CD4-positive, alpha-beta T cell treated with Interleukin-21 for 1 hour (primary cell): ENCODE data around the gene LIPT2.

Source experiments
- DNase-seq: peaks from one replicate; pipeline ENCODE4 v3.0.0-alpha.2; 2020

The LIPT2 gene

DNA sequence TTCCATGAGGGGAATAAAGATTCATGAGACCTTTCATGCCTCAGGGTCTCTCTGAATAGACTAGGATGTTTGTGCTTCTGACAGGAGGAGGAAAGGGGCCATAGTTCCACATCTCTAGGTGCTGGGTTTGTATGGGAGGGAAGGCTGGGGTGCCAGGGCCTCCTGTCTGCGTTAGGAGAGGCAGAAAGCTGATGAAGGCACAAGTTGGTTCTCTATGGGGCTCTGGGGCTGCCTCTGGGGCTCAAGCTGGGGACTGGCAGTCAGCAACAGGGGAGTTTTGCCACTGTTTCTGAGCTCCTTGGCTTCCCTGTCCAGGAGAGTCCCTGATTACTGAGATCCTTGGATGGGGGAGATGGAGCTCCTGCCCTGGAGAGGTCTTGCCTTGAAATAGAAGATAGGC is 30.3 kb downstream of the LIPT2 start:
- no peak for DNase-seq

DNA sequence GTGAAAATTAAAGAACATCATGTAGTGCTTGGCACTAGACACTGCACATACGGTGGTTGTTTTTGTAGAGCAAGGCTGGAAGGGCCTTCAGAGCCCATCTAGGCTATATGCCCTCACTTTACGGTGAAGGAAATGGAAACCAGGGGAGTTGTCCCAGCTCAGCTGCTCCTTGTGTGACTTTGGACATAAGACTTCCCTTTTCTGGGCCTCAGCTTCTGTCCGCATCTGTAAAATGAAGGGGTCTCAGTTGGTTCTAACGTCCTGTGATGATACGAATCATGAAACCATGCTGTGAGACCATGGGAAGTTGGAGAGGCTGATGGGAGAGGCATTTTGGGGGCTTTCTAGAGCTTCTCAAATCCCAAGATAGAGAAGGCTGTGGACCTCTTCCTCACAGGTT is 30.9 kb downstream of the LIPT2 start:
- DNase-seq, result no peak

DNA sequence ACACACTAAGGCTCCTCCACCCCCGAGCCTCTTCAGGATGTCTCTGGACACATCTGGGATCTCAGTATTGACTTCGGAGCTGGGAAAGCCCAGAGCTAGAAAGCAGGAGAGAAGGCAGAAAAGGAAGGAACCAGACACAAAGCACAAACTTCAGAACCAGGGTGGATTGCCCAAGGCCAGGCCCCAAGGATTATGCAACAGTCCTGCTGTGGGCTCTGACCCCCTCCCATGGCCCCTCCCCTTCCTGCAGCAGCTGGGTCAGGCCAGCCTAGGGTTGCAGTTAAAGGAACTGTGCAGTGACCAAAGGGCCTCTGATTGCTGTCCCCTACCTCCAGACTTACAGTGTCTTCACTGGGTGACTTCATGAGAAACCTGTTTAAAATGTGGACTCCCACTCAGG is 31.5 kb downstream of the LIPT2 start:
- peak; percentile 10 for DNase-seq

DNA sequence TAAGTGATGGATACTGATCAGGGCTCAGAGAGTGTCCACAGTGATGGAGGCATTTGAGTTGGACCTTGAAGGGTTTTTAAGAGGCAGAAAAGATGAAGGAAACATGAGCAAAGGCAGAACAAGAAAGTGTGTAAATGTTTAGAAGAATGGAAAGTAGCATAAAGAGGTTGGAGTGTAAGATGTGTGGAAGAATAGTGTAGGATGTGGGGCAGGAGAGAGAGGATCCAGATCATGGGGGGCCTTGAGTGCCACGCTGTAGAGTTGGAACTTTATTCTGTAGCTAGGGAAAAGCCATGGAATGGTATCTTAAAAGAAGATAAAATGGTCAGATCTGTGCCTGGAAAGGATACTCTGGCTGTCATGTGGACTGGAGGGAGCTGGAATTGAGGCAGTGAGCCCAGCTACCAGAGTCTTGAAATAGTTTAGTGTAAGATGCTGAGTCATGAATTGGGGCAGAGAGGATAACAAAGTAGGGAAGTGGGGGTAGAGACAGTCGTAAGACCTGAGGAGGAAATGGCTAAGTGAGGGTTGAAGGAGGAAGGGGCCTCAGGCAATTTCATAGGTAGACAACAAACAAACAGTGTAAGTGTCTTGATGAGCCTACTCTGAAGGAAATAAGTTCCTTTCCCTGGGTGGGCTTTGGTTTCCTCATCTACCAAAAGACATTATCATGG is 32.9 kb downstream of the LIPT2 start:
- no peak for DNase-seq

DNA sequence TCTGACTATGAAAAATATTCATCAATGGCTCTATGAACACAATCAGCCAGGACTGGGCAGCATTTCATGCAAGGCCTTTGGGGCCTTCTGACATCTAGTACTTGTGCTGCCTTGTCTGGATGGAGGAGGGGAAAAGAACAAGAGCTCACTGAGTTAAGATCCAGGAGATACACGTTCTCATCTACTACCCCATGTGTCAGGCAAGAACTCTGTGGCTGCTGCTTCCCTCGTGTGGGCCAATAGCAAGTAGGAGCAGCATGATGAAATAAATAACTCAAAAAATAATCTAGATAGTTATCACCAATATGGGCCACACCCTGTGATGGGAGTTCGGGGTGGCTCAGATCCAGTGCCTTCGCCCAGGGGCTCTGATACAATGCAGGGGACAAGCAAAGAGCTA is 33.5 kb downstream of the LIPT2 start:
- DNase-seq, result no peak

DNA sequence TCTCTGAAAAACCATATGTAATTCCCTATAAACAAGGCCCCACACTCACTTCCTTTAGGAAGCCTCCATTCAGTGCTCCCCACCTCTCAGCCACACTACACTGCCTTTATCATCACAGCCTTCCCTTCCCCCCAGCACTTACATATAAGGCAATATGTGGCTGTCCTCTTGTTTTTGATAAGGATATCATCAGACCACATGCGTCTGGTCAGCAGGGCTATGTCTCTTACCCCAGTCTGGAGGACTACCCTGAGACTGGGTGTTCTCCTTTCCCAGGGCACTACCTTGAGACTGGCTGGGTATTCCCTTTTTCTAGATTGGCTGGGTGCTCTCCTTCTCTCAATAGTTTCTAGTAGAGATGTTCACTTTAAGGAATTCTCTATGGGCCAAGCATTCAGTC is 33.9 kb downstream of the LIPT2 start:
- DNase-seq, result no peak

DNA sequence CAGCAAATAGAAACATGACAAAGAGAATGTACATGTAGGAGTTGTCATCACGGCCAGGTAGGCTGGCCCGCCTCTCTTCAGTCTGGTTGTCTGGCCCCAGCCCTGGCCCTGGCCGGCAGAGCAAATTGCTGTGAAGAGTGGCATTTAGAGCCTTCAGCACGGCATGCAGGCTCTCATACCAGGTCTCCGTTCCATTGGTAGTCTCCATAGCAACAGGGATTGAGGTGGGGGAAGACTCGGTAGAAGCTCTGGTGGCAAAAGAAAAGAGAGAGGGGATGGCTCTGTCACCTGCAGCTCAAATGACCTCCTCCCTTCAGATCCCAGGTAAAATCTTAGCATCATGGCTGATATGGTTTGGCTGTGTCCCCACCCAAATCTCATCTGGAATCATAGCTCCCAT is 36.2 kb downstream of the LIPT2 start:
- DNase-seq, result no peak

DNA sequence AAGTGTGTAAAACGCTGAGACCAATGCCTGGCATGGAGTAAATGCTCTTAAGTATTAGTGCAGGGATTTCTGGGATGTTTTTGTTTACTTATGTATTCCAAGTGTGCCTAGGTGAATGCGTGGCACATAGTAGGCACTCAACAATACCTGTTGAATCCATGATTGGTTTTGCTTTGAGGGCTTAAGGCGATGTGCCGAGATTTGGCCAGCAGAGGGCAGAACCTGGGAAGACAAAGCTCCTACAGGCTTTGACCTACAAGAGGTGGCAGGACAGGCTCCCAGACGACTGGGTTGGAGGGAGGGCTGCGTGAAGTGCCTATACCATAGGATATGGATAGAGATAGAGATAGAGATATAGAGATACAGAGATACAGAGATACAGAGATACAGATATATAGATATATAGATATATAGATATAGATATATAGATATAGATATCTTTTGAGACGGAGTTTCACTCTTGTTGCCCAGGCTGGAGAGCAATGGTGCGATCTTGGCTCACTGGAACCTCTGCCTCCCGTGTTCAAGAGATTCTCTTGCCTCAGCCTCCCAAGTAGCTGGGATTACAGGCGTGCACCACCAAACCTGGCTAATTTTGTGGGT is 40.0 kb downstream of the LIPT2 start:
- DNase-seq, result peak; percentile 59

DNA sequence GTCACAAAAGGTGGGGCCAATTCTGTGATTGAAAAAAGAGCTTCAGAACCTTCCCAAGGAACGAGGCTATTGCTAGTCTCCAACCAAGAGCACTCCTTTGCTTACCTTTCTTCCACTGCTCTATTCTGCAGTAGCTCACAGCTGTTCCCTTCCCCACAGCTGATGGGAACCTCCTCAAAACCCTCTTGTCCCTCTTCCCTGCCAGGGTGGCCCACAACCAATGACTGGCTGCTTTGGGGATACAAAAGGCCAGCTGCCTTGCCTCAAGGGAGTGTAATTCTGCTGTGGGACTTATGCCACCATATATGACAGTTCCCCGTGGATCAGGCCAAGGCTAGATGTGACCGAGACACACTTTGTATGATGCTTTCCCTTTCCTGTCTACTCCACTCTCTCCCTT is 41.2 kb downstream of the LIPT2 start:
- no peak for DNase-seq

DNA sequence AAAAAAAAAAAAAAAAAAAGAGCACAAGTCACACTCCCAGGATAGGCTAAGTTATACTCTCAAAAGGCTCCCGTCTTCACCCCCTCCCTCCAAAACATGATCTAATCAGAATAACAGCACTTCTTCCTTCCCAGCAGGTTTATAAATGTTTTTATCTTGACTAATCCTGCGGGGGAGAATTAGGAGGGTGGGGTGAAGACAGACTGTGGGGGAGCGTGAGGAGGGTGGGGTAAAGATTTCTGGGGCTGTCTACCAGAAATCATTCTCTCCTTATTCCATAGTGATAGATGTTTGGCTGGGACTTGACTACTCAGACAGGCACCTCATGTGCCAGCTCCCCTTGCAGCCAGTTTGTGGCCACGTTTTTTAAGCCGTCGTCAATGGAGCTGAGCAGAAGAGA is 43.2 kb downstream of the LIPT2 start:
- DNase-seq, result no peak

DNA sequence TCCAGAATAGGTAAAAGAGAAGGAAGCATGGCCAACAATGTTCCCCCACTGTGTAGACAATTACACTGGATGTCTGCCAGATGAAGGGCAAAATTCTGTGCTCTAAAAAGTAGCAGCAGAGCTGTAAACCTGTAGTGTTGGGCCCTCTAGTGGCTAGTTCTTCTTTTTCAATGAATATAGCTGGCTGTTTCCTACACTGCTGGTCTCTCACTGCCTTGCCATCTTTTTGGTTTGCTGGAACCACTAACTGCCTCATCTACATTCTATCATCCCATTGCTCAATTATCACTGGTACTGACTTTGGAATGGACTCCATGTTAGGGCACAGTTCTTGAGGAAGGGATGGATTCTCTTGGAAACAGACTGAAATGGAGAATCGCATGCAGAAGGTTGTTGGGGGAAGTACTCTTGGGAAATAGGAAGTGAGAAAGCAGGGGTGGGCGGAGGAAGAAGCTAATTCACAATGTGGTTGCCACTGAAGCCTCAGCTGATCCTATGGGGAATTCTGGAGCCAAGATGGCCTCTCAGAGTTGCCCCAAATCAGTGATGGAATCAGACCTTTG is 44.1 kb downstream of the LIPT2 start:
- DNase-seq, result peak; percentile 75

DNA sequence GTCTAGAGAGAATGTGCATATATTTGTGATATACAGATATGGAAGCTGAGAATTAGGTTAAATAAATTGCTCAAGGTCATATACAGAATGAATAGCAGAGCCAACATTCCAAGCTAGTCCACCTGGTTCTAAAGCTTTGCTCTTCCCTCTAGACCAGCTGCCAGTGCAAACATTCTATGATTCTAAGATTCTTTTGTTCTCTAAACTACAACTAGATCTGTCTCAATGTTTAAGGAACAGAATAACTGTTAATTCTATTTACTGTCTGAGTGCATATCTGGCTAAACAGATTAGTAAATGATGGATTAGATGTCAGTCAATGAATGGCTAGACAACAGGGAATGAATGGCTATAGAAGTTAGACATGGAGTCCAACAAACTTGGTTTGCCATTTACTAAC is 45.8 kb downstream of the LIPT2 start:
- no peak for DNase-seq

DNA sequence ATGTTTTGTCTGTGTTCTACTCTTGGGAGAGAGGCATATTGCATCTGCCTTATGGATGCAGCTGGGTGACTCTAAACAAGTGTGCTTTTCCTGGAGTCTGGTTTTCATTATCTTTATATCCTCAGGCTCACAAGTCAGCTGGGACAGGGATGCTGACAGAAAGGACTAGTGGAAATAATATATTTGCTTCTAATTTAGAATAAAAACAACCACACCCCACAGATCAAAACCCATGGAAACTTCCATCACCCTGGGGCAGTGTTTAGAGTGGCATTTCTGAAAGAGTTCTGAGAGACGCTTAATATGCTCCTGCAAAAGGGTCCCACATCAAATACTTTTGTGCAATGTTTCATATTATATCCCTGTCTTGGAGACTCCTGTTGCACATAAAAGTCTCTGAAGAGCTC is 47.0 kb downstream of the LIPT2 start:
- no peak for DNase-seq

DNA sequence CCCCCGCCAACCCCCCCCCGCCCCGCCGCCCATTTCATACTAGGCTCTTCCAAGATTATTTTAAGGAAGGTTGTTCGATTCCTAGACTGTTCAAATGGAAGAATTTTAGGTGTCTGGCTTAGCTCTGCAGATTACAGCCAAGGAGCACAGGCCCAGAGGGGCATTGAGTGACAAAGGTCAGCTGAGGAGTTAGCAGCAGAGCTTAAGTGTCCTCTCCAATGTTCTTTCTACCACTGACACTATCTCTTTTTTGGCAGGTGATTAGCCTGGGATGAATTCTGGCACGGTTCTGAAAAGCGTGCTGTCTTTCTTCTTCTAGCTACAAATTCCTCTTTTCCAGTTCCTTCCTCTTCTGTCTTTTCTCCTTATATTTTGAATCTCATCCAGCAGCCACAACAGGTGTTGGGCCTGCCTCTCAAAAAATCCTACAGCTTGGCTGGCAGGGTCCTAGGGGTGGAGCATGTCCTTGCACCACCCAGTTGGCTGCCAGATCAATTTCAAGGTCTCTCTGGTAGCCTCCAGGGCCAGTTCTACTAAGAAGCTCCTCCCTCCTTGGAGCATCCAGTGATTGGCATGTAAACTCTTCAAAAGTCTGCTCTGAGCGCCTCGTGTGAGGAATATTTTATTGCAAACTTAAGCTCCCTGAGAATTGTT is 49.2 kb downstream of the LIPT2 start:
- no peak for DNase-seq

DNA sequence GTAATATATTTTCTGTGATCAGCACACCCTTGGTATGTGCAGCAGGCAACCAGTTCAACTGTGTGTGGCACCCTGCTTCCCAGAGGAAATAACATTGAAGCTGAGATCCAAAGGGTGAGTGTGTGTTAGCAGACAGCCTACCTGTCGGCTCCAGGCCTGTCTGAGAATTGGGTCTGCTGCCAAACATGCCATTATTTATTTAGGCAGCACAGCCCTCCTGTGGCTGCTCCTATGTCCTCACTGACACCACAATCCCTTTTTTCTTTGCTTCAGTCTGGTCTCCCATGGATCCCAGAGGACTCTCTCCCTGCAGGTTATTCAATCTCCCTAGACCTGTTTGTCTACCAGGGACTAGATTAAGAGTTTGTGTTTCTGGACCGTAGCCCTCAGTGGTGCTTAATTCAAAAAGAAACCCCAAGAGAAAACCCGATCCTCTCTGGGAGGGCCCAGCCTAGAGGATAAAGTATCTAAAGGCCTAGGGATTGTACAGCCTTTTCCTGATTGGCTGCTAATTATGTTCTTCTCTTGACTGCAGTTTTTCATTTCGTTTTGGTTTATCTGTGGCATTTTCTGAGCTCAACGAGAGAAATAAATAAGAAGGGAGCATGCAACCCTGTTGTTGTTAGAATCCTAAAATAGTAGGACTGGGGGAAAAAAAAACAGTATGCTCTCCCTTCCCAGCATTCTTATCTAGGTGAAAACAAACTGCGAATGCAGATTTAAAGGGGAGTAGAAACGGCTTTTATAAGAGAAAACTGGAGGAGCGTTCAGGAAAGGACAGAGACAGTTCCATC is 50.3 kb downstream of the LIPT2 start:
- DNase-seq, result no peak

DNA sequence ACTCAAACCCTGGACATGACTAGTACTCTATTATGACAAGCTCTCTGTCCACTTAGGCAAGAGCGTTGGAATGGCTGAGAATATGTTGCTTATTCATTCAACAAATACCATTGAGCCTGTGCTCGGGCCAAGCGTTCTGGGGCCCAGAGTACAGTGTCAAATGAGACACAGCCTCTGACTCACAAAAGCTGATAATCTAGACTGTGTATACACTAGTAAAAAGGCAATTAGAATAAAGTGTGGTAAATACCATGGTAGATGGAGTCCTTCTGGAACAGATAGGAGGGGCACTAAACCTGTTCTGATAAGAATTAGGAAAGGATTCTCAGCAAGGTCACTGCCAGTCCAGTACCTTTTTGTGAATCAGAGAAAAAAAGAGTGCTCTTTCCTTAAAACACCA is 50.9 kb downstream of the LIPT2 start:
- DNase-seq, result no peak
